Measurements from ENCODE around the gene ZSCAN10. TPM values are rescaled to one million over a fixed set of nuclear protein-coding genes. Genes with fewer than 3 reads are reported as not detected.

ZSCAN10 gene
- total RNA-seq, 1 donor from 2014 or later, result not detected

Other genes starting within 250 kb of the ZSCAN10 start
- gene PRSS22, start 241.1 kb downstream of the ZSCAN10 start, total RNA-seq, result not detected in 2 replicates
- gene FLYWCH2, start 216.1 kb downstream of the ZSCAN10 start, total RNA-seq, result 36.0 and 72.2 TPM in 2 replicates
- 39.5 and 41.0 TPM in 2 replicates for gene FLYWCH1, start 187.4 kb downstream of the ZSCAN10 start, total RNA-seq
- gene KREMEN2, start 135.0 kb downstream of the ZSCAN10 start, total RNA-seq, result not detected in 2 replicates
- 9.4 and 12.8 TPM in 2 replicates for gene PAQR4, start 129.9 kb downstream of the ZSCAN10 start, total RNA-seq
- 4.4 and 10.6 TPM in 2 replicates for gene PKMYT1, start 118.8 kb downstream of the ZSCAN10 start, total RNA-seq
- gene CLDN9, start 86.4 kb downstream of the ZSCAN10 start, total RNA-seq, result not detected in 2 replicates
- not detected in 2 replicates for gene CLDN6, start 81.1 kb downstream of the ZSCAN10 start, total RNA-seq
- 45.4 and 48.2 TPM in 2 replicates for gene TNFRSF12A, start 78.9 kb downstream of the ZSCAN10 start, total RNA-seq
- gene HCFC1R1, start 75.4 kb downstream of the ZSCAN10 start, total RNA-seq, result 2.6 and 5.2 TPM in 2 replicates
- gene THOC6, start 75.3 kb downstream of the ZSCAN10 start, total RNA-seq, result 21.4 and 25.4 TPM in 2 replicates
- gene BICDL2, start 62.4 kb downstream of the ZSCAN10 start, total RNA-seq, result not detected in 2 replicates
- 0.09 TPM in 1 of 2 replicates, not detected in the other for gene MMP25, start 52.7 kb downstream of the ZSCAN10 start, total RNA-seq
- 29.5 and 133 TPM in 2 replicates for gene IL32, start 33.7 kb downstream of the ZSCAN10 start, total RNA-seq
- gene ZNF205, start 13.3 kb upstream of the ZSCAN10 start, total RNA-seq, result 26.2 and 30.2 TPM in 2 replicates
- gene ZNF213, start 35.7 kb upstream of the ZSCAN10 start, total RNA-seq, result 6.6 and 14.6 TPM in 2 replicates
- gene OR1F1, start 88.9 kb upstream of the ZSCAN10 start, total RNA-seq, result not detected in 2 replicates
- 11.2 and 11.6 TPM in 2 replicates for gene ZNF200, start 135.9 kb upstream of the ZSCAN10 start, total RNA-seq
- gene MEFV, start 157.3 kb upstream of the ZSCAN10 start, total RNA-seq, result under 0.01 and 0.05 TPM in 2 replicates
- gene ZNF263, start 184.2 kb upstream of the ZSCAN10 start, total RNA-seq, result 57.5 and 59.4 TPM in 2 replicates
- 2.4 and 3.4 TPM in 2 replicates for gene TIGD7, start 206.1 kb upstream of the ZSCAN10 start, total RNA-seq
- gene ZNF75A, start 206.2 kb upstream of the ZSCAN10 start, total RNA-seq, result 19.6 and 23.5 TPM in 2 replicates